GM13977 (cell line): ENCODE results near the gene TTC23L.

Experiments
- DNase-seq: peaks from one replicate; pipeline ENCODE4 v3.0.0; 2012; ENCODE audit warnings: low spot score
- CTCF ChIP-seq: IDR thresholded peaks from 2 replicates; pipeline ENCODE4 v1.5.1; 2012; ENCODE audit warnings: mild to moderate bottlenecking, control low read depth; ENCODE audit not compliant: insufficient read depth; ENCODE audit errors: extremely low read depth, missing control alignments
- in situ Hi-C: fragments of 300-500 bp; cut with MboI; formaldehyde crosslinking; loops from one replicate; pipeline ENCODE4 v1.12.0; 2022; ENCODE audit warnings: low sequenced_read_pairs, low pct_unique_long_range_greater_than_20kb, mixed read lengths, inconsistent platforms; ENCODE audit not compliant: unreplicated experiment

The TTC23L gene

GRCh38 chr5:34895641-34896419, 56.9 kb downstream of the TTC23L start:
- no peak for TF ChIP-seq CTCF
- no peak for DNase-seq
- in situ Hi-C loops: no loop called here

- DNase-seq: no peak
- in situ Hi-C loops: no loop called here
- no peak for TF ChIP-seq CTCF
Measured at GRCh38 chr5:34897646-34898045, 58.7 kb downstream of the TTC23L start.

DNA sequence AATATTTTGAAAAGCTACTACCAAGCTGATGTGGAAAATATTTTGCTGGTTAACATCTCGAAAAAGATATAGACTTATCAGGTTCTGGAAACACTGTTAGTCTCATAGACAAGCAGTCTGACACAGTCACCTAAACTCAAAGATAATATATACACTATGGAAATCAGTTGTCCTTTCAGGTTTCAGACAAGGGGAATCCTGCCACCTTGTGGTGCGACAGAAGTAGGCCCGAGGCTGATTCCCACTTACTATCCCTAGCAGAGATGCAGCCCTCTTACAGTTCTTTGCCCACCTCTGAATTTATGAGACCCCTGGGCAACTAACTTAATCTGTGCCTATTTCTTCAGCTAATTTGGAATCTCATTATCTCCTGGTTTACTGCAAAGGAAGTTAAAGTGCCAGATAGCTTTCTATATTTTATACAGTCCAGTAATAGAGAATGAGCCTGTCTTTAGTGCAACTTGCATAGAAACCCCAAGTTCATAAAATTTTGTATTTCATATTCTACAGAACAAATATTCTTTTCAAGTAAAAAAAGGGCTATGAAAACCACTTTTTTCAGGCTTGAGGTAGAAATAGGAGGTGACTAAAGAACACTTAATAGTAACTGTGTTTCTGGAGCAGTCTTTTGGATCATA, 59.4 kb downstream of the TTC23L start:
- peak; percentile 58 for DNase-seq
- in situ Hi-C loops: no loop called here
- peak; percentile 79 for TF ChIP-seq CTCF

DNA sequence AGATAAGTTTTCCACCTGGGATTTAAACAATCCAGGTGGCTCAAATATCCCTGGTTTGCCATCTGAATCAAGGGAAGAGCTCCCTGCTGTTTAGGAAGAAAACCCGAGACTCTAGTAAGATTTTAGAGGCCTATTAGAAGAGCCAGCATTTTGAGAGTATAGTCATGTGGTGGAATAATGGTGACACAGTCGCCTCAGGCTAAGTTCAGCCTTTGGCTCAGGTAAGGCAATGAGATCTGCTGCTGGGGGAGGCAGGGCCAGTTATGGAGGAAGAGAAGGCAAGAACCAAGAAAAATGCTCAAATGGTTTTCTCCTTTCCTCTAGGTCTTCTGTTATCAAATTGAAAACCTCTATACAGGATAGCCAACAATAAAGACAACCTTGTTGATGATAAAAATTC, 60.1 kb downstream of the TTC23L start:
- in situ Hi-C loops: no loop called here
- no peak for TF ChIP-seq CTCF
- no peak for DNase-seq

DNA sequence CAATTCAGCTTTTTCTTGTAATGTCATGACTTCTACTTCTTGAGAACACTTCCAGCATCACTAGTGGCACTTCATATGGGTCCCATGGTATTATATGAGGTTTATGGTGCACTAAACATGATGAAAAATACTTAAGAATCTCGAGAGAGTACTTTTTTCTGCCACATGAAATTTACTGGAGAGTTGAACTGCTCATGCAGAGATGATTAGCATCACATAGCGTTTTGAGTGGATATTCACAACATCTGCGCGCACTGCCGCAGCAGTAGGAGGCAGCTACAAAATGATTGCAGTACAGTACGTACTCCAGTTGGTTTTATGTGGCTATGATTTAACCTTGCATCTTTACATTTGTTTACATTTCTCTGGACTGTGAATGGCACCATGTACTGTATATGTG, 61.7 kb downstream of the TTC23L start:
- no peak for DNase-seq
- in situ Hi-C loops: loop anchor here (10.0 kb wide), 1 partner anchor 416 kb away; no protein-coding TSS in a partner anchor
- no peak for TF ChIP-seq CTCF

DNA sequence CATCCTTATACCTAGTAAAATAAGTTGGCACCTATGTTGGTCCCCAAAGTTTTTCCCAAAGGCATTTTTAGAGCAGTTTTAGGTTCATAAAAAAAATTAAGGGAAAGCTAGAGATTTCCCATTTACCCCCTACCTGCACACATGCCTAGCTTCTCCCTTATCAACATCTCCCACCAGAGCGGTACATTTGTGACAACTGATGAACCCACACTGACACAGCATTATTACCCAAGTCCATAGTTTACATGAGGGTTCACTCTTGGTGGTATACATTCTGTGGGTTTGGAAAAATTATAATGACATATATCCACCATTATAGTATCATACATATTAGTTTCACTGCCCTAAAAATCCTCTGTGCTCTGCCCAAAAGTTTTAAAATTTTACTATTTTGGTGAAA, 64.3 kb downstream of the TTC23L start:
- no peak for DNase-seq
- in situ Hi-C loops: loop anchor here (10.0 kb wide), 1 partner anchor 418 kb away; no protein-coding TSS in a partner anchor
- no peak for TF ChIP-seq CTCF
